GM21515 (cell line): ENCODE measurements around the gene ITPKB.

Experiments
- ATAC-seq: cut with Tn5 transposase; IDR thresholded peaks from one replicate; pipeline ENCODE4 v1.9.1; 2021; ENCODE audit not compliant: unreplicated experiment

ITPKB gene

DNA sequence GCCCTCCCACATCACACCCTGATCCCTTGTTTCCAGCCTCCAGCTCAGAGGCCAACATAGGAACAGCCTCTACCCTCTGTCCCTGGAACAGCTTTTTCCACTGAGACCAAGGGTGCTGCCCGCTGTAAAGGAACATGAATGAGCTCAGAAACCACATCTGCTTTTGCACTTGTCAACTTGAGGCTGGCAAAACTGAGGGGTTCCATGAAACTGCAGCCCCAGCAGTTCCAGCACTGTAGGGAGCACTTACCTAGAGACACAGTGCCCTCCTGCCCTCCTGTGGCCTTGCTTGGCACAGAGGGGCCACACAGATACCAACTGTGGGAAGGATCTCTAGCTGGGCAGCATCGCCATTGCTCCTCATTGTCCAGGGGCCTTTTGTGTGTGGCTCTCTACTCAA, 51.7 kb downstream of the ITPKB start:
- ATAC-seq: no peak

DNA sequence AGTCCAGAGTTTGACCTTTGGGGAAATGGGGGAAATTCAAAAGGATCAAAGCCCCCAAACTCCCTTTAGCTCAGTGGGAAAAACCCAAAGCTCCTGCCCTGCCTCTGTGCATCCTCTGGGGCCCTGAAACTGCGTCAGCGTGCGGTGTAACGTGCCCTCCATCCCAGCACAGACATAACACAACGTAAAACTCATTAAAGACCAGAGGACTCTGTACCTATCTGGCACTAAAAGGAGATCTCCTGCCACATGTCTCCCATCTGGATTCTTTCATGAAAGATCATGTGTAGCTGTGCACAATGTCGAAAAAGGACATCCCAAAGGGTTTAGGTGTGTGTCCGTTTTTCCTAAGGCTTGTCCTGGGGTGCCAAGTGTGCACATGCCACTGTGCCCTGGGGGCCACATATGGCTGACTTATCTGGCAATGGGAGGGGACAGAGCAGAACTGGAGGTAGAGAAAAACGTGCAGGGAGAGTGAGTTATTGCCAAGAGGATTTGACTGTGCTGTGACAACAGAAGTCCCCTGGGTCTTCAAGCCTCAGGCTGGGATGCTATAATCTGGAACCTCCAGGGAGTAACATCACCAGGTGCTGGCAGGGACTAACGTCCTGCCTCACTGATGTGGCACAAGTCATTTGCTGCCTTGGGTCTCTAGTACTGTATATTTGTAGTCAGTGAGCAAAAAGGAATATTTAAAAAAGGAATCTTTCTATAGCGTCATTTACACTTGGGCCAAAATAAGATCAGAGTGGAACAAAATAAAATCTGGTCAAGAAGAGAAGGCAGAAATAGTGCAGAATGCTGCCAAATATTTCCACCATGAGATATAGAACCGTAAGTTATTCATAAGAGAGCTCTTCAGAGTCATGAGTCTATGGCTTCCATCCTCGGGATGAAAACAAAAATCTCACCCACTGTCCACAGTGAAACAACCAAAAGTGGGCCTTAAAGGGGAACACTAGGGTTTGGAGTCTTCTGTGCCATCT, 52.3 kb downstream of the ITPKB start:
- no peak for ATAC-seq

GRCh38 chr1:226685196-226685820, 53.8 kb downstream of the ITPKB start:
- ATAC-seq: no peak

GRCh38 chr1:226684026-226684425, 55.1 kb downstream of the ITPKB start:
- no peak for ATAC-seq

- ATAC-seq: no peak
Measured at GRCh38 chr1:226682871-226683814, 55.9 kb downstream of the ITPKB start.

- ATAC-seq: no peak
Measured at GRCh38 chr1:226681652-226682493, 57.2 kb downstream of the ITPKB start.

DNA sequence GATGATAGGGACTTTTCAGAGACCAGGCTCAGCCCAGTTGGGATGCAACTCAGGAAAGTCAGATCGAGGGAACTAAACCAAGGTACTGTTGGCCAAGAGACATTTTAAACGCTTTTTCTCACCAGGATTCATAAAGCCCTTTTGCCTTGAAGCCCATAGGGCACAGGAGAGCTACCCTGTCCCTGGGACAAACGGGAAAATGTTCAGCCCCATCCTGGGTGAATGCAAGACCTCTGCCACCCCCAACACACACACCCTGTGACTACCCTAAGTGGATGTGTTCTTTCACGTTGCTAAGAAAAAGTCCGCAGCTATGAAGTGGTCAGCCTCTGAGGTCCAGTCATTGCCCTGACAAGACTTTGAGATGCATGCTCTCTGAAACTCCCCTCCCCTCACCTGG, 58.4 kb downstream of the ITPKB start:
- no peak for ATAC-seq

GRCh38 chr1:226679853-226680516, 59.1 kb downstream of the ITPKB start:
- ATAC-seq: peak; percentile 48

GRCh38 chr1:226679262-226679661, 59.8 kb downstream of the ITPKB start:
- ATAC-seq: no peak

DNA sequence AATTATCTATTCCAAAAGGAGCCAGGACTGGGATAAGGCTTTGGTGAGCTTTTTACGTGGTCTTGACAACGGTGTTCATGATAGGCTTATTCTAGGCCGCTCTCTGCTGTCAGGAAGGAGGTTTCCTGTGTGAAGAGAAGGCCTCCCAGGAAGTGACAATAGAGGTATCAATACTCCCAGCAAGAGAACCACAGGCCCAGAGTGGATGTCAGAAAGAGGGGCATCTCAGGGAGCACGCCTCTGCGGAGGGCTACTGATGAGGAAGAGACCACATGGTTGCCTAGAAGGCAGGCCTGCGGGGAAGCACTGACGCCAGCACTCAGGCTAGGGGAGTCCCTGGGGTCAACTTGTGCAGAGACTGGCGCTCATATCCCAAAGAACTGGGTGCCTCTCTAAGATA, 60.4 kb downstream of the ITPKB start:
- ATAC-seq: no peak

- ATAC-seq: no peak
Measured at GRCh38 chr1:226678251-226678650, 60.8 kb downstream of the ITPKB start.

DNA sequence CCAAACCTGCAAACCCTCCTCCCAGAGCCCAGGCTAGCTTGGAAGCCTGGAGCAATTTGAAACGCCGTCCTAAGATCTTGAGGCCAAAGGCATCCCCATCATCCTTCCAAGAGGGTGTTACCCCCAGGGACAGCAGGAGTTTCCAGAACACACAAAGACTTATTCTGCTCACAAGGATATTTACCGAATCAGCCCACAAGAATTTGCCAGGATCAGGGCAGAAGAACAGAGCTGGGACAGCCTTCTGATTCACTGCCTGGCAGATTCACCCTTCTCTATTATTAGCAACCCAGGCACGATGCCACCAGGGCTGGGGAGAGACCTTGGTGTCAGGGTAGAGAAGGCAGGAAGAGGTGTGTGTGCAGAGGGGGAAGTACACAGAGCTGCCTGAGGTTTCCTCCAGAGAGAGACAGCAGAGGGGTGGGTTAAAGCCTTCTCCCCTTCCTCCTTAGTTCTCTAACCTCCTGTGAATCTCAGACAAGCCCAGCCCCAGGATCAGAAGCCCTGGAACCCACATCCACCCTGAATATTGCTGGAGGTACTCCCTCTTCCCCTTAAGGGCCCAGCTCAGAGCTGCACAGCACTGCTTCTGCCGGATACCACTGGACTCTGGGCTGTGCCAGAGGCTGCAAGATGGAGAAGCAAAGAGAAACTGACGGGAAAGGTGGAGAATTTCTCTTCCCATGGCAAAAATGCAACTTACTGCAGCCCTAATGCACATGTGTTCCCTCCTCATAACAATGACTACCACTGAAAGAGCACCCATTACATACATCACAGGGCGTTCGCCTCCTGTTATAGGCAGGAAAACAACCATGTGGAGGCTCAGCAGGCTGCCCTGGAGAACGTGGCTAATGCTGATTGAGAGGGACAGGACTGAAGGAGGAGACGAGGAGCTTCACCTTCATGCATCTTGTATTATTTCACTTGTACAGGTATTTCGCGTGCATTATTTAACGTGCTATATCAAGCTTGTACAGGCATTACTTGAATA, 61.8 kb downstream of the ITPKB start:
- ATAC-seq: no peak

DNA sequence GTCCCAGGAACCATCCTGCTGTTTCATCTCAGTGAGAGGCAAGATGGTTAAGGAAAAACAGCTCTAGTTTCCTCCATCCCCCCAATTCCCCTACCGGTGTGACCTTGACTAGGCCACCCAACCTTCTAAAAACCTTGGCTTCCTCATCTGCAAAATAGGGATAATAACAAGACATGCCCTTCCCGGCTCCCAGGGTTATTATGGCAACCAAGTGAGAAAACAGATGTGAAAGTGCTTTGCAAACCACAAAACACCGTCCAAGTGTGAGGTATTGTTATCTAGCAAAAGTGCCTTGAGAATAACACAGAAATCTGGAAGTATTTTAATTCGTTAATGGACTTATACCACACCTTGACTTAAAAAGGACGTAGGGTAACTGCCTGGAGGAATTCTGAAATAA, 62.7 kb downstream of the ITPKB start:
- no peak for ATAC-seq

DNA sequence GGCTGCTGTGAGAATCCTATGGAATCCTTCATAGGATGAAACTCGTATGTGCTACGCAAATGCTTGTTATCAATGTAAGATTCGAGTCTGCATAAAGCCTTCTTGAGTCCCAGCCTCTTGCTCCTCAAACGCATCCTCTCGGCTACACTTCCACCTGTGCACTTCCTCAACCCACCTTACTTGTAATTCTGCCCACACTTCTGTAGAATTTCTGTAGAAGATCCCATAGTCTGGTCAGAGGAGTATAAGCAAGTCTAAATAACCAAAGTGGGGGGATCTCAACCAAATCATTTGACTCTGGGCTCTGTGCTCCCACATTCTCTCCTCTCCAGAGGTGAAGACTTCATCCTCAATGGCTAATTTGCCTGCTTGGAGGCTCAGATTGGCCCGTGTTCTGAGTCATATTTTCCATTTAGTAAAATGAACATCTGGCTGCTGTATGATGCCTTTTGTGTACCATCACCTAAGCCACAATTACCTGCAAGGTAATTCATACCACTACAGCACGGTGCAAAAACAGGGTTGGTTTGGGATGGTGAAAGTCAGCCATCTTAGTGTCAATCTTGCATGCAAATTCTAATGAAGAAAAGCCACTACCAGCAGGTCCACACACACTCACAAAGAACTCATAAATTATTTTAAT, 63.2 kb downstream of the ITPKB start:
- no peak for ATAC-seq

- ATAC-seq: peak; percentile 67
Measured at GRCh38 chr1:226674892-226675714, 64.0 kb downstream of the ITPKB start.

- ATAC-seq: no peak
Measured at GRCh38 chr1:226672339-226672762, 66.7 kb downstream of the ITPKB start.

GRCh38 chr1:226671277-226671676, 67.8 kb downstream of the ITPKB start:
- ATAC-seq: no peak
